HG03039 (cell line): ENCODE results near the gene COLQ.
"Not testable (repeated sequence)": the region's sequence is repeated elsewhere in the genome, so short reads cannot be mapped to it uniquely, and the experiment has no call there.

Source experiments
- ATAC-seq: cut with Tn5 transposase; IDR thresholded peaks from one replicate; pipeline ENCODE4 v1.9.1; 2021; ENCODE audit warnings: mild to moderate bottlenecking, moderate library complexity; ENCODE audit not compliant: unreplicated experiment

COLQ gene

GRCh38 chr3:15458212-15458780 is 63.2 kb downstream of the COLQ start:
- no peak for ATAC-seq

- ATAC-seq, result not testable (repeated sequence)
Measured at GRCh38 chr3:15456915-15457314, 64.6 kb downstream of the COLQ start.

- no peak for ATAC-seq
Measured at GRCh38 chr3:15456321-15456720, 65.2 kb downstream of the COLQ start.

GRCh38 chr3:15455756-15456155 is 65.8 kb downstream of the COLQ start:
- ATAC-seq, result no peak

GRCh38 chr3:15454965-15455364 is 66.5 kb downstream of the COLQ start:
- no peak for ATAC-seq

- no peak for ATAC-seq
Measured at GRCh38 chr3:15453991-15454625, 67.4 kb downstream of the COLQ start.

GRCh38 chr3:15453501-15453900 is 68.0 kb downstream of the COLQ start:
- no peak for ATAC-seq

- ATAC-seq, result no peak
Measured at GRCh38 chr3:15452961-15453360, 68.5 kb downstream of the COLQ start.

- no peak for ATAC-seq
Measured at GRCh38 chr3:15452156-15452555, 69.3 kb downstream of the COLQ start.

GRCh38 chr3:15451216-15452113 is 70.0 kb downstream of the COLQ start:
- ATAC-seq, result no peak

- ATAC-seq, result no peak
Measured at GRCh38 chr3:15450438-15451215, 70.9 kb downstream of the COLQ start.

- ATAC-seq, result no peak
Measured at GRCh38 chr3:15449489-15450224, 71.8 kb downstream of the COLQ start.

GRCh38 chr3:15443826-15444524 is 77.5 kb downstream of the COLQ start:
- no peak for ATAC-seq

GRCh38 chr3:15440891-15441290 is 80.6 kb downstream of the COLQ start:
- ATAC-seq, result no peak

GRCh38 chr3:15439476-15439875 is 82.0 kb downstream of the COLQ start:
- ATAC-seq, result no peak

- no peak for ATAC-seq
Measured at GRCh38 chr3:15438983-15439382, 82.5 kb downstream of the COLQ start.

GRCh38 chr3:15436246-15436645 is 85.3 kb downstream of the COLQ start:
- ATAC-seq, result no peak

- no peak for ATAC-seq
Measured at GRCh38 chr3:15434756-15435155, 86.8 kb downstream of the COLQ start.

GRCh38 chr3:15433531-15433930 is 88.0 kb downstream of the COLQ start:
- no peak for ATAC-seq

GRCh38 chr3:15431256-15431837 is 90.2 kb downstream of the COLQ start:
- no peak for ATAC-seq
